Measurements from ENCODE around the gene IFNG-AS1.

- TF ChIP-seq CTCF (conservative IDR thresholded peaks at IDR 0.05; ENCODE audit: low read length) = peak; percentile 67
- no peak for TF ChIP-seq EZH2phosphoT487 (IDR thresholded peaks at IDR 0.05; ENCODE audit: borderline replicate concordance, low read depth, low read length)
These were observed 4.8 kb downstream of the IFNG-AS1 start for GRCh38 chr12:67994046-67994445.

Measured in OCI-LY7 (cell line).